ENCODE measurements around the gene AKNAD1. TPM values are rescaled to one million over a fixed set of nuclear protein-coding genes. Genes with fewer than 3 reads are reported as not detected.
A peak's percentile ranks its signal among the peaks of the same experiment; 100 is the strongest.

AKNAD1 gene
- total RNA-seq, 4 donors from 2014 or later, result 2.2 to 6.5 (median 2.7) TPM; not detected in 1

GRCh38 chr1:108858230-108858950 lies 1.5 kb upstream of the AKNAD1 start:
- no peak for TF ChIP-seq POLR2AphosphoS5 (IDR thresholded peaks at IDR 0.05)
- TF ChIP-seq POLR2A (IDR thresholded peaks at IDR 0.05), result no peak
- no peak for TF ChIP-seq EP300 (IDR thresholded peaks at IDR 0.05)
- TF ChIP-seq, protein P1, sequence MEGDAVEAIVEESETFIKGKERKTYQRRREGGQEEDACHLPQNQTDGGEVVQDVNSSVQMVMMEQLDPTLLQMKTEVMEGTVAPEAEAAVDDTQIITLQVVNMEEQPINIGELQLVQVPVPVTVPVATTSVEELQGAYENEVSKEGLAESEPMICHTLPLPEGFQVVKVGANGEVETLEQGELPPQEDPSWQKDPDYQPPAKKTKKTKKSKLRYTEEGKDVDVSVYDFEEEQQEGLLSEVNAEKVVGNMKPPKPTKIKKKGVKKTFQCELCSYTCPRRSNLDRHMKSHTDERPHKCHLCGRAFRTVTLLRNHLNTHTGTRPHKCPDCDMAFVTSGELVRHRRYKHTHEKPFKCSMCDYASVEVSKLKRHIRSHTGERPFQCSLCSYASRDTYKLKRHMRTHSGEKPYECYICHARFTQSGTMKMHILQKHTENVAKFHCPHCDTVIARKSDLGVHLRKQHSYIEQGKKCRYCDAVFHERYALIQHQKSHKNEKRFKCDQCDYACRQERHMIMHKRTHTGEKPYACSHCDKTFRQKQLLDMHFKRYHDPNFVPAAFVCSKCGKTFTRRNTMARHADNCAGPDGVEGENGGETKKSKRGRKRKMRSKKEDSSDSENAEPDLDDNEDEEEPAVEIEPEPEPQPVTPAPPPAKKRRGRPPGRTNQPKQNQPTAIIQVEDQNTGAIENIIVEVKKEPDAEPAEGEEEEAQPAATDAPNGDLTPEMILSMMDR (IDR thresholded peaks at IDR 0.05), result no peak
- H3K27ac ChIP-seq, result no peak overlapping the region
- H3K27me3 ChIP-seq, result no peaks in the 10 kb centered on the region
- no peaks in the 10 kb centered on the region for H3K36me3 ChIP-seq
- no peak for DNase-seq (ENCODE audit: low spot score in 2 of 2)
- no peaks in the 10 kb centered on the region for H3K9me3 ChIP-seq
- H3K4me3 ChIP-seq, result no peak overlapping the region
- no peaks in the 10 kb centered on the region for H3K4me1 ChIP-seq
- 75% methylated on average over 6 of the region's 6 CpGs for WGBS

- Histone ChIP-seq H3K36me3 (no peaks in the 10 kb centered on the region), H3K4me3 (no peak overlapping the region), H3K27me3 (no peaks in the 10 kb centered on the region), H3K27ac (no peak overlapping the region), H3K4me1 (peaks cover 12% of the 10 kb centered on the region), H3K9me3 (no peaks in the 10 kb centered on the region)
- TF ChIP-seq EP300 (IDR thresholded peaks at IDR 0.05), result no peak
- no peak for TF ChIP-seq POLR2AphosphoS5 (IDR thresholded peaks at IDR 0.05)
- TF ChIP-seq POLR2A (IDR thresholded peaks at IDR 0.05), result no peak
- DNase-seq (ENCODE audit: low spot score in 2 of 2), result no peak
- WGBS, result 47% methylated on average over 3 of the region's 3 CpGs
Measured at GRCh38 chr1:108854221-108855019, 2.5 kb downstream of the AKNAD1 start.

DNA sequence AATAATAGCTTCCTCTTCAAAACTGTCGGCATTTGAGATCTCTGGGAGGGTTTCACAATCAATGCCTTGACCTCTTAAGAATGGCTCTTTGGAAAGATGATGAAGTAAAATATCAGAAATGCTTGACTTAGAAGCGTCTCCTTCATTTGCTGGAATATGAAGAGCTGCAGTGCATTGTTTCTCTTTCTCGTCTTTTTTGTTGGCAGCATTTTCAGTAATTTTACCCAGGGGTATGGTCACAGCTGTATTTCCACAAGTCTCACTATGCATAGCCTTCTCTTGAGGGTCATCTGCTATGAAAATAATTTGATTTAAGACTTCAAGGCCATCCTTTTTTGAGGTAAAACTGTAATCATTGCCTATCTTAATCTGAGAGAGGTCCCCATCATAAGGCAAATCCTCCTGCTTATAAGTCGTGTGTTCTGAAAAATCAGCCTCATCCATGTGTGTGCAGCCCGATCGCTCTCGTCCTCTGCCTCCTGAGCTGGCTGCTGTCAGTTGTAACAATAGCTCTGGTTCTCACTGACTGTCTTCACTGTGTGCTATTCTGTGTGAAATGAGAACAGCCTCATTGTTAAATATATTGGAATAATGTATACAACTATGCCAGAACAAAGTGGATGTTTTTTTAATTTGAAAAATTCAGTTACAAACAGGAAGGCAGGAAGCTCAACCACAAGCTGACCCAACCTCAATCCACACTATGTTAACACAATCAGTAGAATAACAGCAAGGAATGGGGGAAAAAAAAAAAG lies 4.5 kb downstream of the AKNAD1 start:
- TF ChIP-seq, protein P1 (IDR thresholded peaks at IDR 0.05), result no peak
- TF ChIP-seq POLR2A (IDR thresholded peaks at IDR 0.05) (no peak), EP300 (IDR thresholded peaks at IDR 0.05) (no peak), POLR2AphosphoS5 (IDR thresholded peaks at IDR 0.05) (no peak)
- H3K4me3 ChIP-seq, result no peak overlapping the region
- DNase-seq (ENCODE audit: low spot score in 2 of 2), result no peak
- peak overlapping the region; percentile 34 for H3K27ac ChIP-seq
- H3K9me3 ChIP-seq, result no peaks in the 10 kb centered on the region
- no peaks in the 10 kb centered on the region for H3K27me3 ChIP-seq
- H3K4me1 ChIP-seq, result peaks cover 12% of the 10 kb centered on the region
- 53% methylated on average over 7 of the region's 7 CpGs for WGBS
- no peaks in the 10 kb centered on the region for H3K36me3 ChIP-seq

- Histone ChIP-seq H3K36me3 (no peaks in the 10 kb centered on the region), H3K4me1 (peaks cover 12% of the 10 kb centered on the region), H3K27ac (peak overlapping the region; percentile 34), H3K4me3 (no peak overlapping the region), H3K27me3 (no peaks in the 10 kb centered on the region), H3K9me3 (no peaks in the 10 kb centered on the region)
- no peak for DNase-seq (ENCODE audit: low spot score in 2 of 2)
- WGBS, result 73% methylated on average over 4 of the region's 4 CpGs
- TF ChIP-seq, protein P1 (IDR thresholded peaks at IDR 0.05), result no peak
- TF ChIP-seq POLR2A (IDR thresholded peaks at IDR 0.05) (no peak), POLR2AphosphoS5 (IDR thresholded peaks at IDR 0.05) (no peak), EP300 (IDR thresholded peaks at IDR 0.05) (no peak)
Measured at GRCh38 chr1:108851567-108851966, 5.3 kb downstream of the AKNAD1 start.

GRCh38 chr1:108850929-108851328 lies 6.0 kb downstream of the AKNAD1 start:
- Histone ChIP-seq H3K27me3 (no peaks in the 10 kb centered on the region), H3K27ac (no peak overlapping the region), H3K4me3 (no peak overlapping the region), H3K4me1 (peaks cover 12% of the 10 kb centered on the region), H3K36me3 (no peaks in the 10 kb centered on the region), H3K9me3 (no peaks in the 10 kb centered on the region)
- 85% methylated on average over 7 of the region's 7 CpGs for WGBS
- DNase-seq (ENCODE audit: low spot score in 2 of 2), result no peak
- TF ChIP-seq, protein P1 (IDR thresholded peaks at IDR 0.05), result no peak
- TF ChIP-seq EP300 (IDR thresholded peaks at IDR 0.05) (no peak), POLR2A (IDR thresholded peaks at IDR 0.05) (no peak), POLR2AphosphoS5 (IDR thresholded peaks at IDR 0.05) (no peak)

All from suprapubic skin (tissue), 4 donors.